K562 (cell line): ENCODE results near the gene ELOVL1. TPM values are rescaled to one million over a fixed set of nuclear protein-coding genes. Genes with fewer than 3 reads are reported as not detected.

ENCODE experiments used
- MGA ChIP-seq: fragments of 450-650 bp; IDR thresholded peaks from 2 replicates; pipeline ENCODE4 v1.6.1; 2016; ENCODE audit warnings: mild to moderate bottlenecking, moderate library complexity
- PBX2 ChIP-seq, 2 experiments: IDR thresholded peaks in 1 of 2; conservative IDR thresholded peaks in 1 of 2; 2 replicates each; pipeline ENCODE4 v1.6.1; 2016; ENCODE audit warnings: low read depth in 2 of 2, mild to moderate bottlenecking in 1 of 2, missing compliant biosample characterization in 1 of 2, missing genetic modification characterization in 1 of 2, moderate library complexity in 1 of 2
- PKNOX1 ChIP-seq: fragments of 450-650 bp; IDR thresholded peaks from 2 replicates; pipeline ENCODE4 v1.6.1; 2016
- ZNF551 ChIP-seq: fragments of 250-450 bp; sonication (Bioruptor Pico); IDR thresholded peaks from 2 replicates; pipeline ENCODE4 v1.5.0; 2021; ENCODE audit warnings: mild to moderate bottlenecking, moderate library complexity
- polyA plus RNA-seq, 8 experiments: library from polyadenylated mRNA; depleted of rRNA in 4 of 8; stranded (reverse) in 5 of 8; unstranded in 3 of 8; fragments of >200 nt; fragmentation: Nextera tagmentation in 2 of 8; fragmentation: Illumina TruSeq in 1 of 8; extraction: Ambion mirVana in 2 of 8; extraction: Trizol in 1 of 8; gene quantifications; 2 replicates each; pipeline versions ENCODE4 v1.2.1 to v1.2.3, GENCODE V29; 2011 to 2014; ENCODE audit warnings: inconsistent platforms in 1 of 8, missing spikeins in 1 of 8
- total RNA-seq, 7 experiments: library from RNA; depleted of rRNA in 6 of 7; stranded (reverse); fragments of >200 nt in 6 of 7; fragmentation: Illumina TruSeq in 2 of 7; extraction: Trizol in 2 of 7; gene quantifications; 2 replicates each; pipeline versions ENCODE4 v1.2.1 to v1.2.3, GENCODE V29; 2011 to 2021; ENCODE audit warnings: low replicate concordance in 1 of 7

The ELOVL1 gene
- total and polyA plus RNA-seq, 9 of the 15 experiments (the other 6 are each of a cell fraction or from before 2014, with no cell fraction given): 51.0 to 157 (median 70.3) TPM

- no peak for TF ChIP-seq MGA
- no peak for TF ChIP-seq ZNF551 (CRISPR knock-in tag)
- no peak for TF ChIP-seq PBX2 (CRISPR knock-in tag; IDR thresholded peaks at IDR 0.05; ENCODE audit: low read depth)
- no peak for TF ChIP-seq PBX2 (tag; conservative IDR thresholded peaks at IDR 0.05; ENCODE audit: low read depth)
- no peak for TF ChIP-seq PKNOX1
Observed at GRCh38 chr1:43327549-43328292, 40.1 kb downstream of the ELOVL1 start (continued).
